Heart right ventricle (tissue), 16 donors: ENCODE data around the gene PLA2G4C. TPM values are rescaled to one million over a fixed set of nuclear protein-coding genes. Genes with fewer than 3 reads are reported as not detected.
"Not testable (repeated sequence)": the region's sequence is repeated elsewhere in the genome, so short reads cannot be mapped to it uniquely, and the experiment has no call there.

ENCODE experiments used
- ATAC-seq, 8 donors: fragments of 200-7000 bp; cut with Tn5 transposase; one replicate each; pipeline ENCODE4 v1.9.1; 2020; ENCODE audit warnings: mild to moderate bottlenecking in 8 of 8, moderate library complexity in 8 of 8, moderate number of reproducible peaks in 1 of 8
- DNase-seq, 2 donors: peaks; one replicate each; pipeline ENCODE4 v3.0.0-alpha.2; 2020
- H3K27ac ChIP-seq, 10 donors: fragments of 200-600 bp; sonication (generic) in 2 of 10; one replicate each; pipeline versions ENCODE4 v1.5.0 to v1.8.0; 2020 to 2022; ENCODE audit warnings: mild to moderate bottlenecking in 3 of 10
- H3K27me3 ChIP-seq, 7 donors: fragments of 200-600 bp; one replicate each; pipeline ENCODE4 v1.8.0; 2021 to 2022; ENCODE audit warnings: mild to moderate bottlenecking in 2 of 7
- H3K36me3 ChIP-seq, 9 donors: fragments of 200-600 bp; sonication (generic) in 1 of 9; one replicate each; pipeline versions ENCODE4 v1.5.0 to v1.8.0; 2020 to 2022; ENCODE audit warnings: mild to moderate bottlenecking in 2 of 9
- H3K4me1 ChIP-seq, 9 donors: fragments of 200-600 bp; sonication (generic) in 1 of 9; one replicate each; pipeline versions ENCODE4 v1.5.0 to v1.8.0; 2020 to 2022; ENCODE audit warnings: mild to moderate bottlenecking in 4 of 9
- H3K4me3 ChIP-seq, 10 donors: fragments of 200-600 bp; sonication (generic) in 2 of 10; one replicate each; pipeline versions ENCODE4 v1.5.0 to v1.8.0; 2020 to 2022; ENCODE audit warnings: mild to moderate bottlenecking in 7 of 10, moderate library complexity in 2 of 10
- H3K9me3 ChIP-seq, 11 donors: fragments of 200-600 bp in 10 of 11; sonication (generic) in 2 of 11; one replicate each; pipeline versions ENCODE4 v1.5.0 to v1.8.0; 2013 to 2022; ENCODE audit warnings: mild to moderate bottlenecking in 2 of 11, control low read depth in 1 of 11, moderate library complexity in 1 of 11
- WGBS, 2 donors: extraction: QIAGEN DNeasy Blood & Tissue Kit; methylation state at CpG; one replicate each; pipeline ENCODE4 v1.1.7; 2013; ENCODE audit warnings: inconsistent platforms in 1 of 2; 5-methylcytosine and 5-hydroxymethylcytosine counted together
- intact Hi-C, 10 donors: fragments of 100-400 bp; cut with DNase I; formaldehyde crosslinking; loops; one replicate each; pipeline versions ENCODE4 v1.11.1 to v1.14.2; 2022
- polyA plus RNA-seq, 2 donors: library from polyadenylated mRNA; stranded (reverse); fragments of 200-250 nt; gene quantifications; one replicate each; pipeline ENCODE4 v1.2.3, GENCODE V29; 2013
- total RNA-seq, 10 donors: library from RNA; stranded (reverse); fragmentation: NEBNext Ultra II Directional in 3 of 10; extraction: Animal tissue kit (Norgen Biotek cat#: 25700) in 3 of 10; gene quantifications; one replicate each; pipeline versions ENCODE4 v1.2.1 to v1.2.4, GENCODE V29; 2021 to 2023
- TF ChIP-seq, protein P1 (sequence below), 9 donors: fragments of 200-600 bp; sonication (generic) in 2 of 9; IDR thresholded peaks; one replicate each; pipeline versions ENCODE4 v1.5.0 to v1.8.0; 2021 to 2022; ENCODE audit warnings: antibody characterized with exemption in 9 of 9, mild to moderate bottlenecking in 5 of 9, moderate library complexity in 1 of 9
- donor health status: Arrhythmogenic right ventricular cardiomyopathy.
- donor health status: ischemic (EF 13 %, LVEDD 7.1; RV severe dilation, severe dysfunction).
- donor health status: healthy with polysubstance abuse.
- donor health status: DM: no; HTN: yes; CAD: no.
- donor health status: DM: no; HTN: no; CAD: no.
- donor health status: ischemic (EF 25% LVEDD 6.9; RV normal size, moderate dysfunction).
- donor health status: ischemic (EF 25% LVEDD 5.7; RV mildly dilated, moderate dysfunction).
- donor health status: healthy.
- donor health status: DM: yes; HTN: yes; CAD: no.
- donor health status: Ischemic cardiomyopathy.
- donor health status: ischemic (EF 35%, LVEDD 5.7; RV mildly dilated, moderate dysfunction).
- donor health status: nonischemic (EF 11% LVEDD 7.7; RV severe dilation, severe dysfunction).
- donor health status: DM: yes; HTN: yes; CAD: no.
- donor health status: PGD.
- donor health status: ischemic (EF 29% LVEDD 5.4; RV normal size, mild dysfunction).
- donor health status: nonischemic (EF 23%, LVEDD 6.1; RV moderate dilation, normal function).

Gene PLA2G4C
- total and polyA plus RNA-seq, 12 donors: 15.0 to 71.2 (median 46.3) TPM

DNA sequence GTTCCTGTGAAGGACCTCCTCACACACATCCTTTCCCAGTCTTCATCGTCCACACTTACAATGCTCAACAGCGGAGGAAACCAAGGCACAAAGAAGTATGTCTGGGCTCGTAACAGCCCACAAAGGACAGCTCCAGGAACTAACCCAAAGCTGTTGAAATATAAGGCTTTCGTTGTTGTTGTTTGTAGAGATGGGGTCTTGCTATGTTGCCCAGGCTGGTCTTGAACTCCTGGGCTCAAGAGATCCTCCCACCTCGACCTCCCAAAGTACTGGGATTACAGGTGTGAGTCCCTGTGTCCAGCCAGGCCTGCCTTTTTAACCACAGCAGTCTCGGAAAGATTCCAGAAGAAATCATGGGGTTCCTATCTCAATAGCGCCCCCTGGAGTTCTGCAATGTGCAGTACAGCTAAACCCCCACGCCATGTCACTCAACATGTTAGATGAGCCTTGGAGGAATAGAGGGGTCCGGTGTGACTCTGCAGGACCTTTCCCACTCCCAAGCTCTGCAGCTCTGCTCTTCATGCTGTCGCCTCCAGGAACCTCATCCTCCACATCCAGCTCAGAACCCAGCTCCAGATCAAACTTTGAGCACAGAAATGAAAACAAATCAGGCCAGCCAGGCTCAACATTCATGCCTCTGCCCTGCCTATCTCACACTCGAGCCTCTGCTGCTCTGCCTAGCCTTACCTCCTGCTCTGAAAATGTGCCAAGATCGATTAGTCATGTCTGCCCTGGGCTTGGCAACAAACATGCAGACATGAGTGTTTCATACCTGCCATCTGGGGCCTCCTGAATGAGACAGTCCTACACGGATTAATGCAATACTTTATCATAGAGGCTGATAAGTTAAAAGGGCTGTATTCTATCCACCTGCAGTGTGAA lies 7.5 kb downstream of the PLA2G4C start:
- WGBS, 2 donors: 67 to 70% methylated on average over 13 of the region's 13 CpGs
- H3K9me3 ChIP-seq: no peaks in the 10 kb centered on the region
- DNase-seq (no peak), ATAC-seq (no peak)
- H3K27ac ChIP-seq: no peak overlapping the region
- intact Hi-C loops: loop anchor here in 2 of 10 donors (10.0 kb wide), 2 partner anchors 152 to 162 kb away; partner anchors contain the start of gene CARD8 (in 1 of the 2)
- H3K36me3 ChIP-seq: peaks cover 0 to 79% (median 40%) of the 10 kb centered on the region in 9 donors
- TF ChIP-seq, protein P1, sequence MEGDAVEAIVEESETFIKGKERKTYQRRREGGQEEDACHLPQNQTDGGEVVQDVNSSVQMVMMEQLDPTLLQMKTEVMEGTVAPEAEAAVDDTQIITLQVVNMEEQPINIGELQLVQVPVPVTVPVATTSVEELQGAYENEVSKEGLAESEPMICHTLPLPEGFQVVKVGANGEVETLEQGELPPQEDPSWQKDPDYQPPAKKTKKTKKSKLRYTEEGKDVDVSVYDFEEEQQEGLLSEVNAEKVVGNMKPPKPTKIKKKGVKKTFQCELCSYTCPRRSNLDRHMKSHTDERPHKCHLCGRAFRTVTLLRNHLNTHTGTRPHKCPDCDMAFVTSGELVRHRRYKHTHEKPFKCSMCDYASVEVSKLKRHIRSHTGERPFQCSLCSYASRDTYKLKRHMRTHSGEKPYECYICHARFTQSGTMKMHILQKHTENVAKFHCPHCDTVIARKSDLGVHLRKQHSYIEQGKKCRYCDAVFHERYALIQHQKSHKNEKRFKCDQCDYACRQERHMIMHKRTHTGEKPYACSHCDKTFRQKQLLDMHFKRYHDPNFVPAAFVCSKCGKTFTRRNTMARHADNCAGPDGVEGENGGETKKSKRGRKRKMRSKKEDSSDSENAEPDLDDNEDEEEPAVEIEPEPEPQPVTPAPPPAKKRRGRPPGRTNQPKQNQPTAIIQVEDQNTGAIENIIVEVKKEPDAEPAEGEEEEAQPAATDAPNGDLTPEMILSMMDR (IDR thresholded peaks at IDR 0.05): peak in 8 of 9 donors; percentile 5 to 67 (median 55)
- H3K27me3 ChIP-seq: no peaks in the 10 kb centered on the region
- H3K4me1 ChIP-seq: peaks cover 0 to 12% (median 7%) of the 10 kb centered on the region in 9 donors
- no peak overlapping the region for H3K4me3 ChIP-seq

DNA sequence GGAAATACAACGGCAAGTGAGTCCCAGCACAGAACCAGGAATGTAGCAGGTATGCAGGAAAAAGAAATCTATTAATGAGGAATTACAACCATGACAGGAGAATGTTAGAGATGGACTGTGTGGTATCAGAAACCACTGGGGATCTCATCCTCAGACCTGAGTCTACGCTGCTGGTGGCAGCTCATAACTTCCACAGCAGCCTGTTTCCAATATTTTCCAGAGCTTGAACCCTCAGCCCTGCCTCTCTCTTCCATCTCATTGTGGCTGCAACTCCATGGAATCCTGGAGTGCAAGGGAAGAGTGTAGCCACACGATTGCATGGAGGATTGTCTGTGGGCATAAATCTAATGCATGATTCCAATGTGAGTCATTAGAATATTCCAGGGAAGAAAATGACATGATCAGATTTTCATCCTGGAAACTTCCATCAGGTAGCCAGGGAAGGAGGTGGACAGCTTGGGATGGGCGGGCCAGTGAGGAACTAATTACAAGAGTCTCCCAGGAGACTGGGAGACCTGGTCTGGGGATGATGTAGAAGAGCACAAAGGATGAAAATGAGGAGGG lies 14.9 kb downstream of the PLA2G4C start:
- TF ChIP-seq, protein P1 (IDR thresholded peaks at IDR 0.05): no peak
- Histone ChIP-seq H3K27ac (no peak overlapping the region), H3K36me3 (peaks cover 0 to 85% (median 54%) of the 10 kb centered on the region in 9 donors), H3K27me3 (no peaks in the 10 kb centered on the region), H3K4me1 (no peaks in the 10 kb centered on the region), H3K9me3 (peaks cover 0 to 14% (median 0%) of the 10 kb centered on the region in 11 donors), H3K4me3 (no peak overlapping the region)
- intact Hi-C loops: no loop called here
- DNase-seq (no peak), ATAC-seq (no peak)
- WGBS, 2 donors: 91 to 92% methylated on average over 4 of the region's 4 CpGs

DNA sequence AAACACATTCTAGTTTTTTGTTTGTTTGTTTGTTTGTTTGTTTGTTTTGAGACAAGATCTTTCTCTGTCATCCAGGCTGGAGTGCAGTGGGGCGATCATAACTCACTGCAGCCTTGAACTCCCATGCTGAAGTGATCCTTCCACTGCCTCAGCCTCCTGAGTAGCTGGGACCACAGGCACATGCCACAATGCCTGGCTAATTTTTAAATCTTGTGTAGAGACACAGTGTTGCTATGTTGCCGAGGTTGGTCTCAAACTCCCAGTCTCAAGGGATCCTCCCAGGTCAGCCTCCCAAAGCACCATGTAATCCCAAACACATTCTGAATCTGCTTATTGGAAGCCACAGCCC lies 15.8 kb downstream of the PLA2G4C start:
- Histone ChIP-seq H3K4me3 (no peak overlapping the region), H3K4me1 (no peaks in the 10 kb centered on the region), H3K27ac (no peak overlapping the region), H3K27me3 (no peaks in the 10 kb centered on the region), H3K36me3 (peaks cover 0 to 82% (median 49%) of the 10 kb centered on the region in 9 donors), H3K9me3 (peaks cover 0 to 14% (median 0%) of the 10 kb centered on the region in 11 donors)
- DNase-seq (no peak), ATAC-seq (no peak)
- WGBS, 2 donors: 86 to 93% methylated on average over 2 of the region's 2 CpGs
- TF ChIP-seq, protein P1 (IDR thresholded peaks at IDR 0.05): no peak
- intact Hi-C loops: no loop called here

DNA sequence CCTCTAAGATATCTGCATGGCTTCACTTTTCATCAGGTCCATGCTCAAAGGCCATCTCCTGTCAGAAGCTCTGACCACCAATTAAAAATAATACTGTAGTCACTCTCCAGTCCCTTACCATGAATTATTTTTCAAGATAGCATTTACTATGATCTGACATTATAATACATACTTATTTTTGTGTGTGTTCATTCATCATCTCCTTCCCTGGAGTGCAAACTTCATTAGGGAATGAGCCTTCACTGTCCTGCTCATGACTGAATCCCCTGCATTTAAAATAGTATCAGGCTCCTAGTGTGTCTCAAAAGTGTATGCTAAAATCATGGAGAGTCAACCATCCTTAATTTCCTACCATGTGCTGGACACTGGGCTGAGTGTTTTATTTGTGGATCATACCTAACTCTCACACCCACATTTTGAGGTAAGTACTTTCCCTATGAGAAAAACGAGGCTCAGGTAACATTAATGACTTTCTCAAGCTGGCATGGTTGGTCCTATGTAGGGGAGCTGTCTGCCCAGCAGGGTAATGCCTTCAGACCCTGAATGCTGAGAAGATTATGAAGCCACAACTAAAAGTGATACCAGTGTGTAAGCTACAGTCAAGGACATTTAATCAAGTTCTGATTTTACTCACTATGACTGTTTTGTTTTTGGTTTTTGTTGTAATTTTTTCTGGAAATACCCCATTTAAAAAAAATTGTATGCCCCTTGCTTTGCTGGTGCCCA lies 16.3 kb downstream of the PLA2G4C start:
- no peak for ATAC-seq
- TF ChIP-seq, protein P1 (IDR thresholded peaks at IDR 0.05): no peak
- Histone ChIP-seq H3K27me3 (no peaks in the 10 kb centered on the region), H3K36me3 (peaks cover 0 to 82% (median 44%) of the 10 kb centered on the region in 9 donors), H3K4me3 (no peak overlapping the region), H3K9me3 (peaks cover 0 to 14% (median 0%) of the 10 kb centered on the region in 11 donors), H3K27ac (no peak overlapping the region), H3K4me1 (no peaks in the 10 kb centered on the region)
- WGBS, 2 donors: 30 to 49% methylated on average over 1 of the region's 1 CpG
- intact Hi-C loops: no loop called here
- no peak for DNase-seq

DNA sequence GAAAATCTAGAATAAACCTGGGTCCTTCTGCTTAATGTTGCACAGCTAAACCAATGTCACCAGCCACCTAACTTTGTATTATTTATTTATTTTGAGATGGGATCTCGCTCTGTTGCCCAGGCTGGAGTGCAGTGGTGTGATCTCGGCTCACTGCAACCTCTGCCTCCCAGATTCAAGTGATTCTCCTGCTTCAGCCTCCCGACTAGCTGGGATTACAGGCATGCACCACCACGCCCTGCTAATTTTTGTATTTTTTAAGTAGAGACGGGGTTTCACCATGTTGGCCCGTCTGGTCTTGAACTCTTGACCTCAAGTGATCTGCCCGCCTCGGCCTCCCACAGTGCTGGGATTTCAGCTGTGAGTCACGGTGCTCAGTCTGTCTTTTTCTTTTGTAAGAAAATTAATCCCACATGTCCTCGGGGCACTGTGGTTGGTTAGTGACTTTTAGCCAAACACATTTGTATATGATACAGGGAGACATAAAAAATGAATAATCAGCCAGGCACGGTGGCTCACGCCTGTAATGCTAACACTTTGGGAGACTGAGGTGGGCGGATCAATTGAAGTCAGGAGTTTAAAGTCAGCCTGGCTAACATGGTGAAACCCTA lies 19.4 kb downstream of the PLA2G4C start:
- H3K27ac ChIP-seq, intact Hi-C loops, ATAC-seq, H3K4me1 ChIP-seq, DNase-seq, H3K4me3 ChIP-seq, H3K27me3 ChIP-seq: not testable (repeated sequence)
- whole genome bisulfite sequencing, 2 donors: 93% methylated on average over 13 of the region's 13 CpGs
- Histone ChIP-seq H3K9me3 (peaks cover 0 to 14% (median 0%) of the 10 kb centered on the region in 11 donors), H3K36me3 (peaks cover 0 to 74% (median 34%) of the 10 kb centered on the region in 9 donors)
